ENCODE data around the gene ELP6. TPM values are rescaled to one million over a fixed set of nuclear protein-coding genes. Genes with fewer than 3 reads are reported as not detected.
"Not testable (repeated sequence)": the region's sequence is repeated elsewhere in the genome, so short reads cannot be mapped to it uniquely, and the experiment has no call there.

ELP6 gene
- total RNA-seq, 1 experiment from 2014 or later, result 62.0 TPM

- TF ChIP-seq ARID4B (CRISPR knock-in tag; IDR thresholded peaks at IDR 0.05; ENCODE audit: borderline replicate concordance), result peak; percentile 7; the same call in 1 of the 2 replicates
- no peak for TF ChIP-seq FOXK1 (CRISPR knock-in tag; IDR thresholded peaks at IDR 0.05)
- no peak for TF ChIP-seq ESRRA (CRISPR knock-in tag; IDR thresholded peaks at IDR 0.05; ENCODE audit: borderline replicate concordance)
- TF ChIP-seq IRF1 (CRISPR knock-in tag; IDR thresholded peaks at IDR 0.05), result no peak
- no peak for TF ChIP-seq ZNF263 (CRISPR knock-in tag; IDR thresholded peaks at IDR 0.05; ENCODE audit: low read depth)
- no peak for TF ChIP-seq SMAD4 (CRISPR knock-in tag; IDR thresholded peaks at IDR 0.05)
- TF ChIP-seq AR (CRISPR knock-in tag; IDR thresholded peaks at IDR 0.05), result no peak
- no peak for TF ChIP-seq PREB (CRISPR knock-in tag; IDR thresholded peaks at IDR 0.05; ENCODE audit: borderline replicate concordance)
- no peak for TF ChIP-seq ZNF219 (CRISPR knock-in tag; IDR thresholded peaks at IDR 0.05; ENCODE audit: borderline replicate concordance)
- TF ChIP-seq HMGXB4 (CRISPR knock-in tag; IDR thresholded peaks at IDR 0.05), result 0 out of 2 replicates have a peak, but pooled peaks have one; percentile 1
- no peak for TF ChIP-seq ELF4 (CRISPR knock-in tag; IDR thresholded peaks at IDR 0.05; ENCODE audit: low read depth)
- no peak for TF ChIP-seq ZSCAN18 (CRISPR knock-in tag; IDR thresholded peaks at IDR 0.05)
- TF ChIP-seq CREM (CRISPR knock-in tag; IDR thresholded peaks at IDR 0.05), result no peak
- TF ChIP-seq ZNF232 (CRISPR knock-in tag; IDR thresholded peaks at IDR 0.05), result 0 out of 2 replicates have a peak, but pooled peaks have one; percentile 52
- no peak for TF ChIP-seq HMGA2 (CRISPR knock-in tag; IDR thresholded peaks at IDR 0.05)
- TF ChIP-seq FOXJ3 (CRISPR knock-in tag; IDR thresholded peaks at IDR 0.05; ENCODE audit: borderline replicate concordance), result no peak
- no peak for TF ChIP-seq ATF6 (CRISPR knock-in tag; IDR thresholded peaks at IDR 0.05)
- no peak for TF ChIP-seq NR1H2 (CRISPR knock-in tag; IDR thresholded peaks at IDR 0.05)
- no peak for TF ChIP-seq ETV6 (CRISPR knock-in tag; IDR thresholded peaks at IDR 0.05)
- no peak for TF ChIP-seq SMAD3 (CRISPR knock-in tag; IDR thresholded peaks at IDR 0.05; ENCODE audit: borderline replicate concordance)
These were observed 942 bp downstream of the ELP6 start (continued) for GRCh38 chr3:47512416-47513124.

GRCh38 chr3:47505267-47505666 is 8.2 kb downstream of the ELP6 start:
- ATAC-seq, CTCF ChIA-PET: not testable (repeated sequence)
- peaks cover 69% of the 10 kb centered on the region for H3K36me3 Mint-ChIP-seq

More at GRCh38 chr3:47505267-47505666, 8.2 kb downstream of the ELP6 start:
- peaks cover 24% of the 10 kb centered on the region for H3K4me1 Mint-ChIP-seq
- H3K9me3 Mint-ChIP-seq; H3K4me3 Mint-ChIP-seq; DNase-seq (ENCODE audit: low spot score); H3K27me3 Mint-ChIP-seq (ENCODE audit: low read depth); H3K27ac Mint-ChIP-seq: not testable (repeated sequence)
- POLR2A ChIA-PET, result interaction anchor here (0.6 kb wide), 1 partner anchor 24 kb away, joined by 9 read pairs; no protein-coding TSS in a partner anchor

All from WTC11 (cell line).